PC-3 (cell line): ENCODE data around the gene PRR14L. TPM values are rescaled to one million over a fixed set of nuclear protein-coding genes. Genes with fewer than 3 reads are reported as not detected.
"Not testable (repeated sequence)": the region's sequence is repeated elsewhere in the genome, so short reads cannot be mapped to it uniquely, and the experiment has no call there.

ENCODE experiments used
- ATAC-seq: fragments of 200-7000 bp; cut with Tn5 transposase; 2 replicates; pipeline ENCODE4 v1.9.1; 2020; ENCODE audit warnings: mild to moderate bottlenecking, moderate library complexity
- BruUV-seq: library from RNA; stranded (reverse); fragments of 400-500 nt; replicated peaks from 2 replicates; lab custom pipeline; 2021; lab: Mats Ljungman, UMichigan
- CTCF ChIA-PET: fragments of 300-600 bp; sonication (Branson Sonifier 250); formaldehyde crosslinking; loops from one replicate; lab custom pipeline; 2022; ENCODE audit warnings: antibody characterized with exemption; lab: Charles Lee
- POLR2A ChIA-PET: fragments of 300-600 bp; sonication (Branson Sonifier 250); formaldehyde crosslinking; loops from one replicate; lab custom pipeline; 2022; ENCODE audit warnings: antibody characterized with exemption; ENCODE audit not compliant: unreplicated experiment; lab: Charles Lee
- DNase-seq: peaks from one replicate; pipeline ENCODE4 v3.0.0-alpha.2; 2015
- H2AFZ ChIP-seq: fragments of 300-600 bp; sonication (generic); 2 replicates; pipeline ENCODE4 v1.6.0; 2016; ENCODE audit warnings: antibody characterized with exemption, low read length
- H3F3A ChIP-seq: fragments of 300-600 bp; sonication (generic); one replicate; pipeline ENCODE4 v1.6.0; 2017; ENCODE audit warnings: antibody characterized with exemption, low read length, control low read depth, mild to moderate bottlenecking; ENCODE audit not compliant: unreplicated experiment
- H3K27ac ChIP-seq: fragments of 300-600 bp; sonication (generic); 2 replicates; pipeline ENCODE4 v1.5.1; 2016; ENCODE audit warnings: mild to moderate bottlenecking, low read length
- H3K27me3 ChIP-seq: fragments of 300-600 bp; sonication (generic); 2 replicates; pipeline ENCODE4 v1.6.1; 2016; ENCODE audit warnings: low read length, mixed read lengths
- H3K36me3 ChIP-seq: fragments of 300-600 bp; sonication (generic); 2 replicates; pipeline ENCODE4 v1.6.1; 2016; ENCODE audit warnings: low read depth, mixed run types, low read length, mixed read lengths
- H3K4me1 ChIP-seq: fragments of 300-600 bp; sonication (generic); 2 replicates; pipeline ENCODE4 v1.5.1; 2016; ENCODE audit warnings: low read length; ENCODE audit not compliant: insufficient read depth
- H3K4me2 ChIP-seq: fragments of 300-600 bp; sonication (generic); 2 replicates; pipeline ENCODE4 v1.6.0; 2016; ENCODE audit warnings: low read length
- H3K4me3 ChIP-seq: fragments of 300-600 bp; sonication (generic); 2 replicates; pipeline ENCODE4 v1.5.1; 2016; ENCODE audit warnings: mild to moderate bottlenecking, low read length, mixed read lengths
- H3K79me2 ChIP-seq: fragments of 300-600 bp; sonication (generic); 2 replicates; pipeline ENCODE4 v1.6.1; 2017; ENCODE audit warnings: low read length, mixed read lengths
- H3K9ac ChIP-seq: fragments of 300-600 bp; sonication (generic); 2 replicates; pipeline ENCODE4 v1.6.0; 2016; ENCODE audit warnings: mild to moderate bottlenecking, low read length
- H3K9me2 ChIP-seq: fragments of 300-600 bp; sonication (generic); replicated peaks from 2 replicates; pipeline ENCODE4 v1.6.1; 2016; ENCODE audit warnings: mixed run types, low read length, mixed read lengths
- H3K9me3 ChIP-seq: fragments of 300-600 bp; sonication (generic); 2 replicates; pipeline ENCODE4 v1.6.1; 2016; ENCODE audit warnings: low read length, mixed read lengths
- H4K20me1 ChIP-seq: fragments of 300-600 bp; sonication (generic); 2 replicates; pipeline ENCODE4 v1.6.1; 2016; ENCODE audit warnings: low read length, mixed read lengths
- CTCF ChIP-seq: fragments of 300-600 bp; sonication (generic); conservative IDR thresholded peaks from 2 replicates; pipeline ENCODE4 v1.5.1; 2017; ENCODE audit warnings: antibody characterized with exemption, low read depth, mild to moderate bottlenecking, low read length
- EZH2 ChIP-seq: fragments of 300-600 bp; sonication (generic); IDR thresholded peaks from one replicate; pipeline ENCODE4 v1.6.1; 2017; ENCODE audit warnings: antibody characterized with exemption, mild to moderate bottlenecking, low read length; ENCODE audit not compliant: unreplicated experiment
- EZH2phosphoT487 ChIP-seq: fragments of 300-600 bp; sonication (generic); IDR thresholded peaks from 2 replicates; pipeline ENCODE4 v1.6.1; 2018; ENCODE audit warnings: mild to moderate bottlenecking, antibody characterized with exemption, low read length, borderline replicate concordance
- intact Hi-C: fragments of 100-400 bp; cut with micrococcal nuclease; formaldehyde crosslinking; loops from 2 replicates; pipeline ENCODE4 v1.9.0; 2023
- total RNA-seq: library from RNA; depleted of rRNA; stranded (reverse); fragments of >200 nt; gene quantifications from 2 replicates; pipeline ENCODE4 v1.2.3, GENCODE V29; 2014

The PRR14L gene
- total RNA-seq, 1 experiment from 2014 or later = 9.3 TPM

- Histone ChIP-seq H3K4me1 (peaks cover 6% of the 10 kb centered on the region), H3K9me3 (no peaks in the 10 kb centered on the region), H3K36me3 (peaks cover 10% of the 10 kb centered on the region), H3K4me2 (no peak overlapping the region), H3K9ac (no peak overlapping the region), H3K79me2 (no peaks in the 10 kb centered on the region), H3K9me2 (no peaks in the 10 kb centered on the region), H3K27me3 (no peaks in the 10 kb centered on the region), H3F3A (no peaks in the 10 kb centered on the region), H4K20me1 (no peaks in the 10 kb centered on the region), H3K4me3 (no peak overlapping the region), H3K27ac (no peak overlapping the region), H2AFZ (no peak overlapping the region)
- TF ChIP-seq EZH2 = no peak
- no peak for TF ChIP-seq EZH2phosphoT487
- TF ChIP-seq CTCF = no peak
- DNase-seq = no peak
- ChIA-PET POLR2A (no interaction called here), CTCF (no interaction called here)
- no TSS peak for BruUV-seq
- intact Hi-C loops = no loop called here
- ATAC-seq = no peak
Observed at GRCh38 chr22:31695423-31695822, 54.5 kb downstream of the PRR14L start.

- peaks cover 10% of the 10 kb centered on the region for H3K36me3 ChIP-seq
- H3K27ac ChIP-seq, POLR2A ChIA-PET, H3K9me2 ChIP-seq, H3K9ac ChIP-seq, H3K27me3 ChIP-seq, ATAC-seq, BruUV-seq, CTCF ChIA-PET, intact Hi-C loops, DNase-seq, H3K4me3 ChIP-seq, H3K9me3 ChIP-seq, H3F3A ChIP-seq, H4K20me1 ChIP-seq, H3K4me2 ChIP-seq, H3K4me1 ChIP-seq, H2AFZ ChIP-seq, H3K79me2 ChIP-seq: not testable (repeated sequence)
Observed at GRCh38 chr22:31694046-31694445, 55.9 kb downstream of the PRR14L start.

GRCh38 chr22:31692186-31692886 lies 57.6 kb downstream of the PRR14L start:
- POLR2A ChIA-PET = no interaction called here
- Histone ChIP-seq H3K9me3 (no peaks in the 10 kb centered on the region), H3K4me3 (no peak overlapping the region), H3K27ac (no peak overlapping the region), H3F3A (no peaks in the 10 kb centered on the region), H3K27me3 (no peaks in the 10 kb centered on the region), H3K4me1 (peaks cover 6% of the 10 kb centered on the region), H3K9me2 (no peaks in the 10 kb centered on the region), H4K20me1 (no peaks in the 10 kb centered on the region), H3K9ac (no peak overlapping the region), H2AFZ (no peak overlapping the region), H3K79me2 (no peaks in the 10 kb centered on the region), H3K4me2 (no peak overlapping the region), H3K36me3 (peaks cover 10% of the 10 kb centered on the region)
- CTCF ChIA-PET = no interaction called here
- intact Hi-C loops = no loop called here
- DNase-seq (peak; percentile 59), ATAC-seq (peak; percentile 73)
- TF ChIP-seq EZH2phosphoT487 = no peak
- no peak for TF ChIP-seq EZH2
- TF ChIP-seq CTCF = no peak
- no TSS peak for BruUV-seq
